SJSA1 (cell line): Measurements from ENCODE around the gene FBXO28. TPM values are rescaled to one million over a fixed set of nuclear protein-coding genes. Genes with fewer than 3 reads are reported as not detected.

Experiments
- DNase-seq, 2 experiments: peaks; one replicate each; pipeline ENCODE4 v3.0.0-alpha.2; 2015 to 2020; ENCODE audit warnings: low spot score in 2 of 2, low read depth in 1 of 2
- H3K27ac ChIP-seq: fragments of 250-450 bp; sonication (Bioruptor Pico); 2 replicates; pipeline ENCODE4 v1.5.1; 2020; ENCODE audit warnings: mild to moderate bottlenecking, moderate library complexity
- H3K27me3 ChIP-seq: fragments of 250-450 bp; sonication (Bioruptor Pico); replicated peaks from 2 replicates; pipeline ENCODE4 v1.5.1; 2020; ENCODE audit warnings: mild to moderate bottlenecking, moderate library complexity
- H3K36me3 ChIP-seq: fragments of 250-450 bp; sonication (Bioruptor Pico); 2 replicates; pipeline ENCODE4 v1.5.1; 2020; ENCODE audit warnings: mild to moderate bottlenecking
- H3K4me1 ChIP-seq: fragments of 250-450 bp; sonication (Bioruptor Pico); replicated peaks from 2 replicates; pipeline ENCODE4 v1.6.1; 2021; ENCODE audit warnings: mild to moderate bottlenecking
- H3K4me3 ChIP-seq: fragments of 250-450 bp; sonication (Bioruptor Pico); 2 replicates; pipeline ENCODE4 v1.5.1; 2020; ENCODE audit warnings: mild to moderate bottlenecking
- H3K9me3 ChIP-seq: fragments of 250-450 bp; sonication (Bioruptor Pico); replicated peaks from 2 replicates; pipeline ENCODE4 v1.5.1; 2020; ENCODE audit warnings: mild to moderate bottlenecking
- total RNA-seq: library from RNA; depleted of rRNA; stranded (reverse); fragments of >200 nt; shearing (Covaris generic); gene quantifications from 2 replicates; pipeline ENCODE4 v1.2.3, GENCODE V29; 2014

The FBXO28 gene
- total RNA-seq, 1 experiment from 2014 or later, result 30.2 TPM

- H3K9me3 ChIP-seq, result no peaks in the 10 kb centered on the region
- no peak overlapping the region for H3K27ac ChIP-seq
- peaks cover 54% of the 10 kb centered on the region for H3K36me3 ChIP-seq
- no peaks in the 10 kb centered on the region for H3K27me3 ChIP-seq
- DNase-seq, result no peak
- no peak overlapping the region for H3K4me3 ChIP-seq
- H3K4me1 ChIP-seq, result no peaks in the 10 kb centered on the region
These were observed 24.3 kb downstream of the FBXO28 start for GRCh38 chr1:224138198-224138597.

- Histone ChIP-seq H3K36me3 (peaks cover 36% of the 10 kb centered on the region), H3K4me1 (no peaks in the 10 kb centered on the region), H3K9me3 (no peaks in the 10 kb centered on the region), H3K27me3 (no peaks in the 10 kb centered on the region), H3K27ac (no peak overlapping the region), H3K4me3 (no peak overlapping the region)
- DNase-seq, result no peak
These were observed 27.8 kb downstream of the FBXO28 start for GRCh38 chr1:224141693-224142092.

DNA sequence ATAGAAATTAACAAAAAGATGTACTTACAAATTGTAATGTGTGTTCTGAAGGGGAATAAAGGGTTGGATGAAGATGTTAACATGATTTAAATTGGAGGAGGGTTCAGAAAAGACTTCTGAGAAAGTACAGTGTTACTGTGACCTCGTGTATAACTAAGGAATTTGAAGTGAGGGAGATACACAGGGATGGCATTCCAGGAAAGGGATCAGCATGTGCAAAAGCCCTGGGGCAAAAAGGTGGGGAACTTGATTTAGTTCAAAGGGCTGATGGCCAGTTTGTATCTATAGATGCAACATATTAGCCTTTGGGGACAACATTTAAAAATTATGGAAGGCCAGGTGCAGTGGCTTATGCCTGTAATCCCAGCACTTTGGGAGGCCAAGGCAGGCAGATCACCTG is 35.8 kb downstream of the FBXO28 start:
- Histone ChIP-seq H3K27ac (no peak overlapping the region), H3K27me3 (no peaks in the 10 kb centered on the region), H3K36me3 (peaks cover 15% of the 10 kb centered on the region), H3K9me3 (no peaks in the 10 kb centered on the region), H3K4me3 (no peak overlapping the region), H3K4me1 (no peaks in the 10 kb centered on the region)
- no peak for DNase-seq

DNA sequence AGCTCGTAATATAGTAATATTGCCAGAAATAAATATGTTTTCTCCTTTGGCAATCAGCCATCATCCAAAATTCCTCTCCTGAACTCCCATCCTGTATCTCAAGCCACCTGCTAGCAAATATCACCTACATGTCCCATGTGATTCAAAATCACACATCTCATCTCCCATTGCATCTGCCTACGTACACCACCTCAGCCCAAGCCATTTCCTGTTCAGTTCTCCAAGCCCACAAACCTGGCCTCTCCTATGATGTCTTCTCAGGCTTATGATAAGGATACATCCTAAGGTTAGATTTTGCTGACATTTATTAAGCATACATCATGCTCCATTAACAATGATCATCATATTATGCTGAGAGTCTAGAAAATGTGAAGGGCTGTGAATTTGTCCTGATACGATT is 37.2 kb downstream of the FBXO28 start:
- no peaks in the 10 kb centered on the region for H3K4me1 ChIP-seq
- no peaks in the 10 kb centered on the region for H3K9me3 ChIP-seq
- no peak overlapping the region for H3K4me3 ChIP-seq
- DNase-seq, result no peak
- H3K36me3 ChIP-seq, result peaks cover 16% of the 10 kb centered on the region
- no peak overlapping the region for H3K27ac ChIP-seq
- H3K27me3 ChIP-seq, result no peaks in the 10 kb centered on the region

DNA sequence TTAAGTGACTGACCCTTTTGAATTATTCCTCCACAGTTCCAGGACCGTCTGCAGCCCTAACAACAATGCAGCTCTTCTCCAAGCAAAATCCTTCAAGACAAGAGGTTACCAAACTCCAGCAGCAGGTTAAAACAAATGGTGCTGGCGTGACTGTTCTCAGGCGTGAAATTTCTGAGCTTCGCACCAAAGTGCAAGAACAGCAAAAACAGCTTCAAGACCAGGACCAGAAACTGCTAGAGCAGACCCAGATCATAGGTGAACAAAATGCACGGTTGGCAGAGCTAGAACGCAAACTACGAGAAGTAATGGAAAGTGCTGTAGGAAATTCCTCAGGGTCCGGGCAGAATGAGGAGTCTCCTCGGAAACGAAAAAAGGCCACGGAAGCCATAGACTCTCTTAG is 43.4 kb downstream of the FBXO28 start:
- Histone ChIP-seq H3K9me3 (no peaks in the 10 kb centered on the region; the same call in 1 of the 2 replicates), H3K36me3 (peaks cover 50% of the 10 kb centered on the region), H3K4me1 (no peaks in the 10 kb centered on the region)

DNA sequence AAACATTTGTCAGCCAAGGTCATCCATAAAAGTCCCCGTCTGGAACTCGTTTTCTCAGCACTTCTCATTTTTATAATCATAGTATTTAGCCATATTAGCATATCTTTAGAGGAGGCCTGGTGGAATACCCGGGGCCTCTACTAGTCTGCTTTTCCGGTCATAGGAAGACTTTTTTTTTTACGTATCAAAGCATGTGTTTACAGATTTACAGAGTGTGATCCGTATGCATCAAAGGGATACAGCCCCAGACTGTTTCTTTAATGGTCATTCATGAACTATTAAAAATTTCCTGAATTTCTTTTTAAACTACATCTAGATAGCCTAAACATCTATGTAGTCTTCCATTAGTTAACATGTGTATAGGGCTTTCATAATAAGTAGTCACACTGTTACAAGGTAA is 45.6 kb downstream of the FBXO28 start:
- no peaks in the 10 kb centered on the region for H3K4me1 ChIP-seq
- no peaks in the 10 kb centered on the region; the same call in 1 of the 2 replicates for H3K9me3 ChIP-seq
- DNase-seq, result no peak
- no peak overlapping the region for H3K27ac ChIP-seq
- no peaks in the 10 kb centered on the region for H3K27me3 ChIP-seq
- peaks cover 47% of the 10 kb centered on the region for H3K36me3 ChIP-seq
- no peak overlapping the region for H3K4me3 ChIP-seq

More for the DNA sequence above, 43.4 kb downstream of the FBXO28 start:
- Histone ChIP-seq H3K27me3 (no peaks in the 10 kb centered on the region), H3K4me3 (no peak overlapping the region), H3K27ac (no peak overlapping the region)
- DNase-seq, result no peak

- H3K27me3 ChIP-seq, result no peaks in the 10 kb centered on the region
- no peak overlapping the region for H3K27ac ChIP-seq
- no peaks in the 10 kb centered on the region for H3K4me1 ChIP-seq
- DNase-seq, result no peak
- H3K36me3 ChIP-seq, result peaks cover 47% of the 10 kb centered on the region
- no peaks in the 10 kb centered on the region; the same call in 1 of the 2 replicates for H3K9me3 ChIP-seq
- no peak overlapping the region for H3K4me3 ChIP-seq
These were observed 46.3 kb downstream of the FBXO28 start for GRCh38 chr1:224160171-224160682.

- H3K36me3 ChIP-seq, result peaks cover 28% of the 10 kb centered on the region
- no peaks in the 10 kb centered on the region; the same call in 1 of the 2 replicates for H3K9me3 ChIP-seq
- DNase-seq, result no peak
- H3K4me1 ChIP-seq, result no peaks in the 10 kb centered on the region
- H3K27me3 ChIP-seq, result no peaks in the 10 kb centered on the region
- no peak overlapping the region for H3K4me3 ChIP-seq
- H3K27ac ChIP-seq, result no peak overlapping the region
These were observed 48.9 kb downstream of the FBXO28 start for GRCh38 chr1:224162768-224163167.

GRCh38 chr1:224163311-224163710 is 49.4 kb downstream of the FBXO28 start:
- H3K4me1 ChIP-seq, result no peaks in the 10 kb centered on the region
- H3K36me3 ChIP-seq, result peaks cover 24% of the 10 kb centered on the region
- H3K4me3 ChIP-seq, result no peak overlapping the region
- DNase-seq, result no peak
- no peaks in the 10 kb centered on the region for H3K27me3 ChIP-seq
- no peak overlapping the region for H3K27ac ChIP-seq
- no peaks in the 10 kb centered on the region; the same call in 1 of the 2 replicates for H3K9me3 ChIP-seq

GRCh38 chr1:224168859-224169380 is 55.0 kb downstream of the FBXO28 start:
- peak in 1 of 2 experiments; percentile 28 for DNase-seq
- H3K9me3 ChIP-seq, result no peaks in the 10 kb centered on the region
- H3K4me3 ChIP-seq, result no peak overlapping the region
- H3K4me1 ChIP-seq, result peaks cover 6% of the 10 kb centered on the region; the same call in 1 of the 2 replicates
- no peaks in the 10 kb centered on the region for H3K27me3 ChIP-seq
- no peaks in the 10 kb centered on the region for H3K36me3 ChIP-seq
- H3K27ac ChIP-seq, result no peak overlapping the region

- Histone ChIP-seq H3K36me3 (no peaks in the 10 kb centered on the region), H3K4me1 (peaks cover 6% of the 10 kb centered on the region; the same call in 1 of the 2 replicates), H3K27ac (no peak overlapping the region), H3K4me3 (no peak overlapping the region), H3K9me3 (no peaks in the 10 kb centered on the region), H3K27me3 (no peaks in the 10 kb centered on the region)
- no peak for DNase-seq
These were observed 55.9 kb downstream of the FBXO28 start for GRCh38 chr1:224169718-224170270.

- H3K27ac ChIP-seq, result no peak overlapping the region
- H3K27me3 ChIP-seq, result no peaks in the 10 kb centered on the region
These were observed 56.4 kb downstream of the FBXO28 start for GRCh38 chr1:224170343-224170742.

DNA sequence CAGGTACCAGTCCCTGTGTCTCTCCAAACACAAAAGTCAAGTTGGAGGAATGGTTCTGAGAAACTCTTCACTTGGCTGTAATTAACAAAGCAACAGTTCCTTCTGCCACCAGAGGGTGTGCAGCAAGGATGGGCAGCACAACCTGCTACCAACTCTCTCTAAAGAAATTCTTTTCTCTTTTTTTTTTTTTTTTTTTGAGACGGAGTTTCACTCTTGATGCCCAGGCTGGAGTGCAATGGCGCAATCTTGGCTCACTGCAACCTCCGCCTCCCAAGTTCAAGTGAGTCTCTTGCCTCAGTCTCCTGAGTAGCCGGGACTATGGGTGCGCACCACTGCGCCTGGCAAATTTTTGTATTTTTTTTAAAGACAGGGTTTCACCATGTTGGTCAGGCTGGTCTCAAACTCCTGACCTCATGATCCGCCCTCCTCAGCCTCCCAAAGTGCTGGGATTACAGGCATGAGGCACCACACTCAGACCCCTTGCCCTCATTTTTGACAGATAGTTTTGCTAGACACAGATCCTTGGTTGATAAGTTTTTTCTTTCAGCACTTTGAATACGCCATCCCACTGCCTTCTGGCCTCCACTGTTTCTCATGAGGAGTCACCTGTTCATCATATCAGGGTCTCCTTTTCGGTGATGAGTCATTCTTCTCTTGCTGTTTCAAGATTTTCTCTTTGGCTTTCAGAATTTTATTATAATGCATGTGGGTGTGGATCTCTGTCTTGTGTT is 57.0 kb downstream of the FBXO28 start:
- DNase-seq, result no peak

More at GRCh38 chr1:224170343-224170742, 56.4 kb downstream of the FBXO28 start:
- Histone ChIP-seq H3K4me1 (peaks cover 6% of the 10 kb centered on the region; the same call in 1 of the 2 replicates), H3K9me3 (no peaks in the 10 kb centered on the region), H3K36me3 (no peaks in the 10 kb centered on the region), H3K4me3 (no peak overlapping the region)
- no peak for DNase-seq

GRCh38 chr1:224172229-224172628 is 58.3 kb downstream of the FBXO28 start:
- Histone ChIP-seq H3K4me1 (peaks cover 10% of the 10 kb centered on the region; the same call in 1 of the 2 replicates), H3K27ac (no peak overlapping the region), H3K9me3 (no peaks in the 10 kb centered on the region), H3K36me3 (no peaks in the 10 kb centered on the region), H3K27me3 (no peaks in the 10 kb centered on the region), H3K4me3 (no peak overlapping the region)
- DNase-seq, result no peak

More for the DNA sequence above, 57.0 kb downstream of the FBXO28 start:
- no peaks in the 10 kb centered on the region for H3K36me3 ChIP-seq
- no peaks in the 10 kb centered on the region for H3K27me3 ChIP-seq
- no peak overlapping the region for H3K4me3 ChIP-seq
- no peaks in the 10 kb centered on the region for H3K9me3 ChIP-seq
- H3K27ac ChIP-seq, result no peak overlapping the region
- peaks cover 10% of the 10 kb centered on the region; the same call in 1 of the 2 replicates for H3K4me1 ChIP-seq
